Fibroblast of lung (primary cell): ENCODE measurements around the gene MEG3.

Source experiments
- EZH2 ChIP-seq: IDR thresholded peaks from 2 replicates; pipeline ENCODE4 v1.5.1; 2012; ENCODE audit warnings: low read length, control low read depth, mild to moderate bottlenecking; ENCODE audit errors: missing control alignments
- TF ChIP-seq, protein P1 (sequence below), 2 donors: IDR thresholded peaks in 1 of 2; conservative IDR thresholded peaks in 1 of 2; 1 replicate in 1 of 2; 2 replicates in 1 of 2; pipeline ENCODE4 v1.5.1; 2011 to 2012; ENCODE audit warnings: low read length in 2 of 2, control low read depth in 1 of 2, inconsistent platforms in 1 of 2, low read depth in 1 of 2, mild to moderate bottlenecking in 1 of 2

GRCh38 chr14:100846309-100846859 is 20.5 kb downstream of the MEG3 start:
- TF ChIP-seq, protein P1, sequence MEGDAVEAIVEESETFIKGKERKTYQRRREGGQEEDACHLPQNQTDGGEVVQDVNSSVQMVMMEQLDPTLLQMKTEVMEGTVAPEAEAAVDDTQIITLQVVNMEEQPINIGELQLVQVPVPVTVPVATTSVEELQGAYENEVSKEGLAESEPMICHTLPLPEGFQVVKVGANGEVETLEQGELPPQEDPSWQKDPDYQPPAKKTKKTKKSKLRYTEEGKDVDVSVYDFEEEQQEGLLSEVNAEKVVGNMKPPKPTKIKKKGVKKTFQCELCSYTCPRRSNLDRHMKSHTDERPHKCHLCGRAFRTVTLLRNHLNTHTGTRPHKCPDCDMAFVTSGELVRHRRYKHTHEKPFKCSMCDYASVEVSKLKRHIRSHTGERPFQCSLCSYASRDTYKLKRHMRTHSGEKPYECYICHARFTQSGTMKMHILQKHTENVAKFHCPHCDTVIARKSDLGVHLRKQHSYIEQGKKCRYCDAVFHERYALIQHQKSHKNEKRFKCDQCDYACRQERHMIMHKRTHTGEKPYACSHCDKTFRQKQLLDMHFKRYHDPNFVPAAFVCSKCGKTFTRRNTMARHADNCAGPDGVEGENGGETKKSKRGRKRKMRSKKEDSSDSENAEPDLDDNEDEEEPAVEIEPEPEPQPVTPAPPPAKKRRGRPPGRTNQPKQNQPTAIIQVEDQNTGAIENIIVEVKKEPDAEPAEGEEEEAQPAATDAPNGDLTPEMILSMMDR (conservative IDR thresholded peaks at IDR 0.05 in 1 of 2, IDR thresholded peaks at IDR 0.05 in 1 of 2; ENCODE audit: low read depth in 1 of 2, low read length in 2 of 2): no peak
- no peak for TF ChIP-seq EZH2
